K562 (cell line): ENCODE results near the gene WDR88. TPM values are rescaled to one million over a fixed set of nuclear protein-coding genes. Genes with fewer than 3 reads are reported as not detected.

Experiments
- FOXJ3 ChIP-seq: sonication (generic); formaldehyde crosslinking; IDR thresholded peaks from 2 replicates; pipeline ENCODE4 v1.4.0; 2020; ENCODE audit warnings: mild to moderate bottlenecking, missing genetic modification reagents
- KAT7 ChIP-seq: sonication (generic); formaldehyde crosslinking; IDR thresholded peaks from 2 replicates; pipeline ENCODE4 v1.8.0; 2022; ENCODE audit warnings: missing genetic modification reagents, mild to moderate bottlenecking, borderline replicate concordance
- LCOR ChIP-seq: sonication (generic); formaldehyde crosslinking; IDR thresholded peaks from 2 replicates; pipeline ENCODE4 v1.8.0; 2022; ENCODE audit warnings: mild to moderate bottlenecking, missing genetic modification reagents
- MYC ChIP-seq, 2 experiments: fragments of 250-450 bp in 1 of 2; sonication (Bioruptor Pico) in 1 of 2; IDR thresholded peaks; 2 replicates each; pipeline versions ENCODE4 v1.5.1 to v1.6.1; 2012 to 2021; ENCODE audit warnings: low read depth in 2 of 2, borderline replicate concordance in 1 of 2, improper control_type of control experiment in 1 of 2, low read length in 1 of 2, mild to moderate bottlenecking in 1 of 2, moderate library complexity in 1 of 2
- NCOA4 ChIP-seq: fragments of 450-650 bp; IDR thresholded peaks from 2 replicates; pipeline ENCODE4 v1.6.1; 2018; ENCODE audit warnings: mild to moderate bottlenecking; ENCODE audit not compliant: partially characterized antibody
- NFE2 ChIP-seq: IDR thresholded peaks from 2 replicates; pipeline ENCODE4 v1.6.1; 2014; ENCODE audit warnings: antibody characterized with exemption, low read depth
- SMARCE1 ChIP-seq: fragments of 450-650 bp; IDR thresholded peaks from 2 replicates; pipeline ENCODE4 v1.7.1; 2016; ENCODE audit warnings: mild to moderate bottlenecking
- XRCC3 ChIP-seq: fragments of 450-650 bp; IDR thresholded peaks from 2 replicates; pipeline ENCODE4 v1.6.1; 2017; ENCODE audit warnings: mild to moderate bottlenecking, moderate library complexity
- ZEB2 ChIP-seq: fragments of 450-650 bp; IDR thresholded peaks from 2 replicates; pipeline ENCODE4 v1.6.1; 2016
- ZNF146 ChIP-seq: IDR thresholded peaks from one replicate; pipeline ENCODE4 v1.6.1; 2018; ENCODE audit warnings: missing compliant biosample characterization; ENCODE audit not compliant: unreplicated experiment
- ZNF253 ChIP-seq: fragments of 250-450 bp; sonication (Bioruptor Pico); conservative IDR thresholded peaks from 2 replicates; pipeline ENCODE4 v1.6.1; 2021; ENCODE audit warnings: mild to moderate bottlenecking
- ZNF586 ChIP-seq: fragments of 450-650 bp; formaldehyde crosslinking; conservative IDR thresholded peaks from 2 replicates; pipeline ENCODE4 v1.4.0; 2020; ENCODE audit warnings: mild to moderate bottlenecking, moderate library complexity
- polyA plus RNA-seq, 8 experiments: library from polyadenylated mRNA; depleted of rRNA in 4 of 8; stranded (reverse) in 5 of 8; unstranded in 3 of 8; fragments of >200 nt; fragmentation: Nextera tagmentation in 2 of 8; fragmentation: Illumina TruSeq in 1 of 8; extraction: Ambion mirVana in 2 of 8; extraction: Trizol in 1 of 8; gene quantifications; 2 replicates each; pipeline versions ENCODE4 v1.2.1 to v1.2.3, GENCODE V29; 2011 to 2014; ENCODE audit warnings: inconsistent platforms in 1 of 8, missing spikeins in 1 of 8
- total RNA-seq, 7 experiments: library from RNA; depleted of rRNA in 6 of 7; stranded (reverse); fragments of >200 nt in 6 of 7; fragmentation: Illumina TruSeq in 2 of 7; extraction: Trizol in 2 of 7; gene quantifications; 2 replicates each; pipeline versions ENCODE4 v1.2.1 to v1.2.3, GENCODE V29; 2011 to 2021; ENCODE audit warnings: low replicate concordance in 1 of 7
- TF ChIP-seq, protein P1 (sequence below): fragments of 250-450 bp; sonication (Bioruptor Pico); IDR thresholded peaks from 2 replicates; pipeline ENCODE4 v1.8.0; 2021; ENCODE audit warnings: borderline replicate concordance, mild to moderate bottlenecking, moderate library complexity; ENCODE audit not compliant: poor library complexity, severe bottlenecking
- TF ChIP-seq, protein P2 (sequence below), 2 experiments: fragments of 250-450 bp in 1 of 2; fragments of 450-650 bp in 1 of 2; sonication (Bioruptor Pico) in 1 of 2; IDR thresholded peaks; 2 replicates each; pipeline versions ENCODE4 v1.6.1 to v1.8.0; 2016 to 2021; ENCODE audit warnings: mild to moderate bottlenecking in 2 of 2, moderate library complexity in 2 of 2, missing compliant biosample characterization in 1 of 2, missing genetic modification characterization in 1 of 2
- TF ChIP-seq, protein P3 (sequence below): sonication (generic); formaldehyde crosslinking; IDR thresholded peaks from 2 replicates; pipeline ENCODE4 v1.8.1; 2023; ENCODE audit warnings: mild to moderate bottlenecking, missing genetic modification reagents
- TF ChIP-seq, protein P4 (sequence below): fragments of 250-450 bp; sonication (Bioruptor Pico); IDR thresholded peaks from 2 replicates; pipeline ENCODE4 v1.5.0; 2021; ENCODE audit warnings: mild to moderate bottlenecking, moderate library complexity
- TF ChIP-seq, protein P5 (sequence below): sonication (generic); formaldehyde crosslinking; IDR thresholded peaks from 2 replicates; pipeline ENCODE4 v1.8.1; 2023; ENCODE audit warnings: mild to moderate bottlenecking, missing genetic modification reagents

Gene WDR88
- total and polyA plus RNA-seq, 9 of the 15 experiments (the other 6 are each of a cell fraction or from before 2014, with no cell fraction given) = 0.03 to 0.04 TPM; not detected in 7

DNA sequence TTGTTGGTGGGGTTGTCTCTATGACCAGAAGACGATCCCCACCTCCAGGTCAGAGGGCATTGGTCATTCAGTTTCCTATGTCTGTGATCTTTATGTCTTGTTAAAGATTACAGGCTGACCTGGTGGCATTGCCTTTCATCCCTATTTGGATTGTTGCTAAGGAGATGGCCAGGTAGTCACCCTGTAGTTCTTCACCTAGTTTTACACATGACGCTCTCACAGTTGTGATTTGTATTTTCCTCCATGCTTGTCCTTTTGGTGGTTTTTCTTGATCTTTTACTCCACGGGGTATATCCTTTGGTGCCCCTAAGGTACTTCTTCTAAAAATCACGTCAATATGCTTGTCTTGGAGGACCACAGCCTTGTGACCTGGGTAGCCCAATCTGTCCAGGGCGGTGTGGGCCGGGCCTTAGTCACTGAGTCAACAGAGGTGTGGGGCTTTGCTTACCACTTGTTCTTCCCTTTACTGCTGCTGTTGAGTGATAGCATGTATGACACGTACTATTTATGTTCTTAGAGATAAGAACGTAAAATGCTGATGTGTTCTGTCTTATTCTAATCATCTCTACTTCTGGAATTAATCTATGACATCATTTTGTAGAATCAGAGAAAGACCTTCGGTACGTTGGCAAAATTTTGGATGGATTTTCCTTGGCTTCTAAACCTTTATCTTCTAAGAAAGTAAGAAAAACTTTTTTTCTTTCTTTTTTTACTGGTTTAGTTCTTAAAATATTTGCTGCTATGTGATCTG is 30.8 kb upstream of the WDR88 start (continued):
- no peak for TF ChIP-seq LCOR (CRISPR knock-in tag)
- TF ChIP-seq FOXJ3 (CRISPR knock-in tag) = no peak
- TF ChIP-seq, protein P1, sequence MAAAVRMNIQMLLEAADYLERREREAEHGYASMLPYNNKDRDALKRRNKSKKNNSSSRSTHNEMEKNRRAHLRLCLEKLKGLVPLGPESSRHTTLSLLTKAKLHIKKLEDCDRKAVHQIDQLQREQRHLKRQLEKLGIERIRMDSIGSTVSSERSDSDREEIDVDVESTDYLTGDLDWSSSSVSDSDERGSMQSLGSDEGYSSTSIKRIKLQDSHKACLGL (CRISPR knock-in tag) = no peak
- TF ChIP-seq, protein P2, sequence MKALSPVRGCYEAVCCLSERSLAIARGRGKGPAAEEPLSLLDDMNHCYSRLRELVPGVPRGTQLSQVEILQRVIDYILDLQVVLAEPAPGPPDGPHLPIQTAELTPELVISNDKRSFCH (CRISPR knock-in tag; IDR thresholded peaks at IDR 0.05) = no peak
- TF ChIP-seq, protein P2 (tag; IDR thresholded peaks at IDR 0.05) = 0 out of 2 replicates have a peak, but pooled peaks have one; percentile 38
- TF ChIP-seq, protein P3, sequence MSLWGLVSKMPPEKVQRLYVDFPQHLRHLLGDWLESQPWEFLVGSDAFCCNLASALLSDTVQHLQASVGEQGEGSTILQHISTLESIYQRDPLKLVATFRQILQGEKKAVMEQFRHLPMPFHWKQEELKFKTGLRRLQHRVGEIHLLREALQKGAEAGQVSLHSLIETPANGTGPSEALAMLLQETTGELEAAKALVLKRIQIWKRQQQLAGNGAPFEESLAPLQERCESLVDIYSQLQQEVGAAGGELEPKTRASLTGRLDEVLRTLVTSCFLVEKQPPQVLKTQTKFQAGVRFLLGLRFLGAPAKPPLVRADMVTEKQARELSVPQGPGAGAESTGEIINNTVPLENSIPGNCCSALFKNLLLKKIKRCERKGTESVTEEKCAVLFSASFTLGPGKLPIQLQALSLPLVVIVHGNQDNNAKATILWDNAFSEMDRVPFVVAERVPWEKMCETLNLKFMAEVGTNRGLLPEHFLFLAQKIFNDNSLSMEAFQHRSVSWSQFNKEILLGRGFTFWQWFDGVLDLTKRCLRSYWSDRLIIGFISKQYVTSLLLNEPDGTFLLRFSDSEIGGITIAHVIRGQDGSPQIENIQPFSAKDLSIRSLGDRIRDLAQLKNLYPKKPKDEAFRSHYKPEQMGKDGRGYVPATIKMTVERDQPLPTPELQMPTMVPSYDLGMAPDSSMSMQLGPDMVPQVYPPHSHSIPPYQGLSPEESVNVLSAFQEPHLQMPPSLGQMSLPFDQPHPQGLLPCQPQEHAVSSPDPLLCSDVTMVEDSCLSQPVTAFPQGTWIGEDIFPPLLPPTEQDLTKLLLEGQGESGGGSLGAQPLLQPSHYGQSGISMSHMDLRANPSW (CRISPR knock-in tag) = no peak
- TF ChIP-seq MYC (IDR thresholded peaks at IDR 0.05; ENCODE audit: low read depth, low read length) = peak; percentile 34; the same call in 1 of the 2 replicates
- no peak for TF ChIP-seq MYC (CRISPR knock-in tag; IDR thresholded peaks at IDR 0.05; ENCODE audit: borderline replicate concordance, low read depth)
- peak; percentile 98 for TF ChIP-seq SMARCE1
- no peak for TF ChIP-seq XRCC3
- no peak for TF ChIP-seq ZNF586 (CRISPR knock-in tag)
- TF ChIP-seq ZEB2 = peak; percentile 85
- TF ChIP-seq, protein P4, sequence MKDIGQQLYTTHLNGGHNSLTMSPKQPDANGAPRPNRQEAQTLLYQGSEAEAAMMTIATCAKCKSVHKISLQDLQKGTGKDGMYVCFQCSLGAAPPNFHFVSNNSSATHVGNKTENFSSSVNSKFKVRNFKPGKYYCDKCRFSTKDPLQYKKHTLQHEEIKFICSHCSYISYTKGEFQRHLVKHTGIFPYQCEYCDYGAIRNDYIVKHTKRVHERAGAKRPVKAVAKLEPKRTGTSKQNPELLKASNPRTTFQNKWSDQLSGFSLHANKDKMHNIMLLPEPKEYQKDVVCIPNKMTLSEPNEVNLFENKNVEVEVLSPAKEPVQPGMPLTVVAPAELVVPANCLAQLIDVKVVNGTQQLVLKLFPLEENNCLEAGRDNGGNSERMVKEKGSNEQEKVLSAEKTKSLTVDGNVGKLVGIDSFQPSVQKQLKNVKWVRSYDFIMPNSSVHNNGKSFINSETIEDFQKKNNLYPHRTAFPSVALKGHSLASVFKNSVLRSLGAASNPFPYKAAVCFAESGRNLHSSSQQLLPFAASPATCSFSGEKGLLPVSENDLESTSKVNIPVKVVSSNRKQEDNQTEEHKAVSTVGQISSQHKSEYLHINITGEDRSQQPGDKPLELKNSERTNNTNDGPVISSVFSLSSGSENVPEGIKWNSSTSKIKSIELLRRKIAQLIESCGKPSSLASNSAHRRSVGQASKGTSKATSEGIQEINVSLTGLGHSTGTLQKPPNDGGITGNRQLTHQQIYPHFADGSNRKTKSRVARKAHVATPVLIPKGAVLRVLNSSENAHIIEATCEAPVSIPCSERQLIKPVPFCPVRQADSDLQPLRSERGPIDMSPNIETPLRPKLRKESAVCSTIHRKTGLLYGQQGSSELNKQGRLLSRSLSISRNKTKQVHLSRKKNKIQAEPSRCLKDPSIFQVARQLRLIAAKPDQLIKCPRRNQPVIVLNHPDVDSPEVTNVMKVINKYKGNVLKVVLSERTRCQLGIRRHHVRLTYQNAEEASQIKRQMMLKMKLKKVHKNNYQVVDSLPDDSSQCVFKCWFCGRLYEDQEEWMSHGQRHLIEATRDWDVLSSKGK (CRISPR knock-in tag) = no peak
- no peak for TF ChIP-seq NCOA4
- TF ChIP-seq ZNF253 (CRISPR knock-in tag) = no peak
- TF ChIP-seq, protein P5, sequence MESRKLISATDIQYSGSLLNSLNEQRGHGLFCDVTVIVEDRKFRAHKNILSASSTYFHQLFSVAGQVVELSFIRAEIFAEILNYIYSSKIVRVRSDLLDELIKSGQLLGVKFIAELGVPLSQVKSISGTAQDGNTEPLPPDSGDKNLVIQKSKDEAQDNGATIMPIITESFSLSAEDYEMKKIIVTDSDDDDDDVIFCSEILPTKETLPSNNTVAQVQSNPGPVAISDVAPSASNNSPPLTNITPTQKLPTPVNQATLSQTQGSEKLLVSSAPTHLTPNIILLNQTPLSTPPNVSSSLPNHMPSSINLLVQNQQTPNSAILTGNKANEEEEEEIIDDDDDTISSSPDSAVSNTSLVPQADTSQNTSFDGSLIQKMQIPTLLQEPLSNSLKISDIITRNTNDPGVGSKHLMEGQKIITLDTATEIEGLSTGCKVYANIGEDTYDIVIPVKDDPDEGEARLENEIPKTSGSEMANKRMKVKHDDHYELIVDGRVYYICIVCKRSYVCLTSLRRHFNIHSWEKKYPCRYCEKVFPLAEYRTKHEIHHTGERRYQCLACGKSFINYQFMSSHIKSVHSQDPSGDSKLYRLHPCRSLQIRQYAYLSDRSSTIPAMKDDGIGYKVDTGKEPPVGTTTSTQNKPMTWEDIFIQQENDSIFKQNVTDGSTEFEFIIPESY (CRISPR knock-in tag) = no peak
- TF ChIP-seq KAT7 (CRISPR knock-in tag) = no peak
- peak; percentile 79 for TF ChIP-seq NFE2
- no peak for TF ChIP-seq ZNF146 (CRISPR knock-in tag)
